ENCODE measurements around the gene CA11. TPM values are rescaled to one million over a fixed set of nuclear protein-coding genes. Genes with fewer than 3 reads are reported as not detected.

The CA11 gene
- total and polyA plus RNA-seq, 9 of the 15 experiments (the other 6 are each of a cell fraction or from before 2014, with no cell fraction given): 2.9 to 19.9 (median 8.3) TPM

DNA sequence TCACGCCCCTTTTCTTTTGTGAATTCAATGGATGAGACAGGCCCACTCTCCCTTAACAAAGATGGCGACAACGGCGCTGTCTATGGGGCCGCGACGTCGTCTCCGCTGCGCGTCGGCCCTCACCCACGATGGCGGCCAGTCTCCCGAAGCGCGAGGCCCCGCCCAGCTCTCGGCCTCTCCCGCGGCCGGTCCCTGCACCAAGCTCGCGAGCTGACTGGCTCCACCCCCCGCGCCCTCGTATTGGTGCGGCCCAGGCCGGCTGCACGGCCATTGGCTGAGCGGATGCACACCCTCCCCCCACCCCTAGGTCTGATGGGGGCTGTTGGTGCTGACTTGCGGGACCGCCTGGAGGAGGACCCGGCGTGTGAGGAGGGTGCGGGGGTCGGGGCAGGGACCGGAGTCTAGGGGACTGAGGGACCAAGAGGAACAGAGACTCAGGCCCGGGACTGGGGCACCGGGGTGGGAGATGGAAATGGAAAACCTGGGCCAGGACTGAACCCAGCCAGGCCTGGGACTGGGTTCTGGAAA, 21.9 kb downstream of the CA11 start (continued):
- TF ChIP-seq, protein P1, sequence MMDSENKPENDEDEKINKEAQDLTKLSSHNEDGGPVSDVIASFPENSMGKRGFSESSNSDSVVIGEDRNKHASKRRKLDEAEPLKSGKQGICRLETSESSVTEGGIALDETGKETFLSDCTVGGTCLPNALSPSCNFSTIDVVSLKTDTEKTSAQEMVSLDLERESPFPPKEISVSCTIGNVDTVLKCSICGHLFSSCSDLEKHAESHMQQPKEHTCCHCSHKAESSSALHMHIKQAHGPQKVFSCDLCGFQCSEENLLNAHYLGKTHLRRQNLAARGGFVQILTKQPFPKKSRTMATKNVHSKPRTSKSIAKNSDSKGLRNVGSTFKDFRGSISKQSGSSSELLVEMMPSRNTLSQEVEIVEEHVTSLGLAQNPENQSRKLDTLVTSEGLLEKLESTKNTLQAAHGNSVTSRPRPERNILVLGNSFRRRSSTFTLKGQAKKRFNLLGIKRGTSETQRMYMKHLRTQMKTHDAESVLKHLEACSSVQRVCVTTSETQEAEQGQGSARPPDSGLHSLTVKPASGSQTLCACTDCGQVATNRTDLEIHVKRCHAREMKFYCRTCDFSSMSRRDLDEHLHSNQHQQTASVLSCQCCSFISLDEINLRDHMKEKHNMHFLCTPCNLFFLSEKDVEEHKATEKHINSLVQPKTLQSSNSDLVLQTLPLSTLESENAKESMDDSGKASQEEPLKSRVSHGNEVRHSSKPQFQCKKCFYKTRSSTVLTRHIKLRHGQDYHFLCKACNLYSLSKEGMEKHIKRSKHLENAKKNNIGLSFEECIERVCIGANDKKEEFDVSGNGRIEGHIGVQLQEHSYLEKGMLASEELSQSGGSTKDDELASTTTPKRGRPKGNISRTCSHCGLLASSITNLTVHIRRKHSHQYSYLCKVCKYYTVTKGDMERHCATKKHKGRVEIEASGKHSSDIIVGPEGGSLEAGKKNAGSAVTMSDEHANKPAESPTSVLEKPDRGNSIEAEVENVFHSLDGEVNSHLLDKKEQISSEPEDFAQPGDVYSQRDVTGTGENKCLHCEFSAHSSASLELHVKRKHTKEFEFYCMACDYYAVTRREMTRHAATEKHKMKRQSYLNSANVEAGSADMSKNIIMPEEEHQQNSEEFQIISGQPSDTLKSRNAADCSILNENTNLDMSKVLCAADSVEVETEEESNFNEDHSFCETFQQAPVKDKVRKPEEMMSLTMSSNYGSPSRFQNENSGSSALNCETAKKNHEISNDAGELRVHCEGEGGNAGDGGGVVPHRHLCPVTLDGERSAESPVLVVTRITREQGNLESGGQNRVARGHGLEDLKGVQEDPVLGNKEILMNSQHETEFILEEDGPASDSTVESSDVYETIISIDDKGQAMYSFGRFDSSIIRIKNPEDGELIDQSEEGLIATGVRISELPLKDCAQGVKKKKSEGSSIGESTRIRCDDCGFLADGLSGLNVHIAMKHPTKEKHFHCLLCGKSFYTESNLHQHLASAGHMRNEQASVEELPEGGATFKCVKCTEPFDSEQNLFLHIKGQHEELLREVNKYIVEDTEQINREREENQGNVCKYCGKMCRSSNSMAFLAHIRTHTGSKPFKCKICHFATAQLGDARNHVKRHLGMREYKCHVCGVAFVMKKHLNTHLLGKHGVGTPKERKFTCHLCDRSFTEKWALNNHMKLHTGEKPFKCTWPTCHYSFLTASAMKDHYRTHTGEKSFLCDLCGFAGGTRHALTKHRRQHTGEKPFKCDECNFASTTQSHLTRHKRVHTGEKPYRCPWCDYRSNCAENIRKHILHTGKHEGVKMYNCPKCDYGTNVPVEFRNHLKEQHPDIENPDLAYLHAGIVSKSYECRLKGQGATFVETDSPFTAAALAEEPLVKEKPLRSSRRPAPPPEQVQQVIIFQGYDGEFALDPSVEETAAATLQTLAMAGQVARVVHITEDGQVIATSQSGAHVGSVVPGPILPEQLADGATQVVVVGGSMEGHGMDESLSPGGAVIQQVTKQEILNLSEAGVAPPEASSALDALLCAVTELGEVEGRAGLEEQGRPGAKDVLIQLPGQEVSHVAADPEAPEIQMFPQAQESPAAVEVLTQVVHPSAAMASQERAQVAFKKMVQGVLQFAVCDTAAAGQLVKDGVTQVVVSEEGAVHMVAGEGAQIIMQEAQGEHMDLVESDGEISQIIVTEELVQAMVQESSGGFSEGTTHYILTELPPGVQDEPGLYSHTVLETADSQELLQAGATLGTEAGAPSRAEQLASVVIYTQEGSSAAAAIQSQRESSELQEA (IDR thresholded peaks at IDR 0.05; ENCODE audit: low read depth): no peak
- TF ChIP-seq RB1 (IDR thresholded peaks at IDR 0.05; ENCODE audit: low read depth): peak; percentile 59; the same call in 1 of the 2 replicates
- peak; percentile 88 for TF ChIP-seq CXXC5 (CRISPR knock-in tag; IDR thresholded peaks at IDR 0.05)
- no peak for TF ChIP-seq ZKSCAN8 (CRISPR knock-in tag; IDR thresholded peaks at IDR 0.05)
- no peak for TF ChIP-seq BRF1 (IDR thresholded peaks at IDR 0.05; ENCODE audit: borderline replicate concordance, extremely low read depth, insufficient read length)
- TF ChIP-seq RBM34 (IDR thresholded peaks at IDR 0.05; ENCODE audit: borderline replicate concordance, insufficient read depth, low read length): 0 out of 2 replicates have a peak, but pooled peaks have one; percentile 43
- TF ChIP-seq, protein P2, sequence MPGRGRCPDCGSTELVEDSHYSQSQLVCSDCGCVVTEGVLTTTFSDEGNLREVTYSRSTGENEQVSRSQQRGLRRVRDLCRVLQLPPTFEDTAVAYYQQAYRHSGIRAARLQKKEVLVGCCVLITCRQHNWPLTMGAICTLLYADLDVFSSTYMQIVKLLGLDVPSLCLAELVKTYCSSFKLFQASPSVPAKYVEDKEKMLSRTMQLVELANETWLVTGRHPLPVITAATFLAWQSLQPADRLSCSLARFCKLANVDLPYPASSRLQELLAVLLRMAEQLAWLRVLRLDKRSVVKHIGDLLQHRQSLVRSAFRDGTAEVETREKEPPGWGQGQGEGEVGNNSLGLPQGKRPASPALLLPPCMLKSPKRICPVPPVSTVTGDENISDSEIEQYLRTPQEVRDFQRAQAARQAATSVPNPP (IDR thresholded peaks at IDR 0.05; ENCODE audit: borderline replicate concordance, insufficient read depth, insufficient read length): no peak
- no peak for TF ChIP-seq MTF1 (CRISPR knock-in tag; IDR thresholded peaks at IDR 0.05; ENCODE audit: borderline replicate concordance)
- no peak for TF ChIP-seq NR4A1 (CRISPR knock-in tag; IDR thresholded peaks at IDR 0.05)
- no peak for TF ChIP-seq NR4A1 (tag; IDR thresholded peaks at IDR 0.05)
- no peak for TF ChIP-seq ZFP30 (CRISPR knock-in tag; IDR thresholded peaks at IDR 0.05; ENCODE audit: borderline replicate concordance)
- no peak for TF ChIP-seq JUN (IDR thresholded peaks at IDR 0.05; ENCODE audit: borderline replicate concordance, low read depth, low read length)
- TF ChIP-seq JUN (CRISPR knock-in tag; IDR thresholded peaks at IDR 0.05; ENCODE audit: borderline replicate concordance): no peak
- TF ChIP-seq MCM3 (IDR thresholded peaks at IDR 0.05): no peak
- TF ChIP-seq, protein P3, sequence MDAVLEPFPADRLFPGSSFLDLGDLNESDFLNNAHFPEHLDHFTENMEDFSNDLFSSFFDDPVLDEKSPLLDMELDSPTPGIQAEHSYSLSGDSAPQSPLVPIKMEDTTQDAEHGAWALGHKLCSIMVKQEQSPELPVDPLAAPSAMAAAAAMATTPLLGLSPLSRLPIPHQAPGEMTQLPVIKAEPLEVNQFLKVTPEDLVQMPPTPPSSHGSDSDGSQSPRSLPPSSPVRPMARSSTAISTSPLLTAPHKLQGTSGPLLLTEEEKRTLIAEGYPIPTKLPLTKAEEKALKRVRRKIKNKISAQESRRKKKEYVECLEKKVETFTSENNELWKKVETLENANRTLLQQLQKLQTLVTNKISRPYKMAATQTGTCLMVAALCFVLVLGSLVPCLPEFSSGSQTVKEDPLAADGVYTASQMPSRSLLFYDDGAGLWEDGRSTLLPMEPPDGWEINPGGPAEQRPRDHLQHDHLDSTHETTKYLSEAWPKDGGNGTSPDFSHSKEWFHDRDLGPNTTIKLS (IDR thresholded peaks at IDR 0.05; ENCODE audit: borderline replicate concordance, low read depth): no peak; the same call in none of the 2 replicates
- TF ChIP-seq FOS (IDR thresholded peaks at IDR 0.05; ENCODE audit: extremely low read depth, insufficient read length): peak; percentile 86

Data from K562 (cell line).